Left kidney (tissue), 2 donors: Measurements from ENCODE around the gene RNF114. TPM values are rescaled to one million over a fixed set of nuclear protein-coding genes. Genes with fewer than 3 reads are reported as not detected.
A peak's percentile ranks its signal among the peaks of the same experiment; 100 is the strongest.

ENCODE experiments used
- DNase-seq: peaks from one replicate; pipeline ENCODE4 v3.0.0-alpha.2; 2013
- polyA plus RNA-seq: library from polyadenylated mRNA; unstranded; fragments of 120-200 nt; gene quantifications from one replicate; pipeline ENCODE4 v1.2.1, GENCODE V29; 2013; ENCODE audit not compliant: insufficient read length

RNF114 gene
- polyA plus RNA-seq, 1 donor, result 79.3 TPM

- no peak for DNase-seq
Observed at GRCh38 chr20:49899541-49900383, 36.4 kb upstream of the RNF114 start.

GRCh38 chr20:49901588-49901987 lies 34.6 kb upstream of the RNF114 start:
- no peak for DNase-seq

GRCh38 chr20:49904440-49905214 lies 31.6 kb upstream of the RNF114 start:
- DNase-seq, result no peak

GRCh38 chr20:49905415-49906091 lies 30.6 kb upstream of the RNF114 start:
- no peak for DNase-seq

- DNase-seq, result no peak
Observed at GRCh38 chr20:49906101-49906604, 30.0 kb upstream of the RNF114 start.

- no peak for DNase-seq
Observed at GRCh38 chr20:49906615-49907154, 29.5 kb upstream of the RNF114 start.

- DNase-seq, result no peak
Observed at GRCh38 chr20:49907405-49908257, 28.6 kb upstream of the RNF114 start.

- DNase-seq, result no peak
Observed at GRCh38 chr20:49908258-49908565, 28.0 kb upstream of the RNF114 start.

- DNase-seq, result no peak
Observed at GRCh38 chr20:49909499-49910339, 26.5 kb upstream of the RNF114 start.

- no peak for DNase-seq
Observed at GRCh38 chr20:49910340-49910706, 25.9 kb upstream of the RNF114 start.

GRCh38 chr20:49913399-49914047 lies 22.7 kb upstream of the RNF114 start:
- DNase-seq, result no peak

GRCh38 chr20:49914310-49915117 lies 21.7 kb upstream of the RNF114 start:
- DNase-seq, result no peak

GRCh38 chr20:49915118-49915379 lies 21.1 kb upstream of the RNF114 start:
- DNase-seq, result no peak

GRCh38 chr20:49915380-49916145 lies 20.6 kb upstream of the RNF114 start, which contains the start of gene SPATA2:
SPATA2 (minus strand) TSS chr20:49915529; CDS start chr20:49908490, 7,039 bp downstream.
- peak; percentile 93 for DNase-seq

GRCh38 chr20:49916146-49917002 lies 19.8 kb upstream of the RNF114 start:
- no peak for DNase-seq

GRCh38 chr20:49918446-49918845 lies 17.8 kb upstream of the RNF114 start:
- DNase-seq, result no peak

- DNase-seq, result no peak
Observed at GRCh38 chr20:49919009-49919408, 17.2 kb upstream of the RNF114 start.
